Activated CD8-positive, alpha-beta T cell treated with anti-CD3 and anti-CD28 coated beads for 36 hours (primary cell): ENCODE measurements around the gene SLC22A25. TPM values are rescaled to one million over a fixed set of nuclear protein-coding genes. Genes with fewer than 3 reads are reported as not detected.

Experiments
- ATAC-seq: fragments of 200-7000 bp; cut with Tn5 transposase; one replicate; pipeline ENCODE4 v1.10.0; 2021; ENCODE audit warnings: mild to moderate bottlenecking, moderate library complexity
- CTCF ChIA-PET: fragments of 350-600 bp; sonication (Branson Sonifier 250); formaldehyde crosslinking; loops from one replicate; lab custom pipeline; 2021; ENCODE audit warnings: antibody characterized with exemption; lab: Charles Lee
- POLR2A ChIA-PET: fragments of 350-600 bp; sonication (Branson Sonifier 250); formaldehyde crosslinking; loops from one replicate; lab custom pipeline; 2021; ENCODE audit warnings: antibody characterized with exemption; lab: Charles Lee
- DNase-seq: peaks from one replicate; pipeline ENCODE4 v3.0.0-alpha.2; 2020
- H3K27ac Mint-ChIP-seq: one replicate; pipeline ENCODE4 v1.8.0; 2021; ENCODE audit warnings: mild to moderate bottlenecking, mixed read lengths
- H3K27me3 Mint-ChIP-seq: one replicate; pipeline ENCODE4 v1.8.0; 2021; ENCODE audit warnings: mixed read lengths
- H3K36me3 Mint-ChIP-seq: one replicate; pipeline ENCODE4 v1.8.0; 2021; ENCODE audit warnings: low read depth, mixed read lengths
- H3K4me1 Mint-ChIP-seq: one replicate; pipeline ENCODE4 v1.8.0; 2021; ENCODE audit warnings: low read depth, mixed read lengths
- H3K4me3 Mint-ChIP-seq: one replicate; pipeline ENCODE4 v1.8.0; 2021; ENCODE audit warnings: mild to moderate bottlenecking, moderate library complexity, mixed read lengths
- H3K9me3 Mint-ChIP-seq: one replicate; pipeline ENCODE4 v1.8.0; 2021; ENCODE audit warnings: mixed read lengths
- CTCF ChIP-seq: fragments of 200-600 bp; IDR thresholded peaks from one replicate; pipeline ENCODE4 v1.8.0; 2022; ENCODE audit warnings: antibody characterized with exemption, mild to moderate bottlenecking
- intact Hi-C: fragments of 100-400 bp; cut with micrococcal nuclease; formaldehyde crosslinking; loops from one replicate; pipeline ENCODE4 v1.10.0; 2022
- total RNA-seq, 2 experiments: library from RNA; stranded (reverse); gene quantifications; one replicate each; pipeline ENCODE4 v1.2.3, GENCODE V29; 2021

Gene SLC22A25
- total RNA-seq, 2 experiments from 2014 or later = not detected

DNA sequence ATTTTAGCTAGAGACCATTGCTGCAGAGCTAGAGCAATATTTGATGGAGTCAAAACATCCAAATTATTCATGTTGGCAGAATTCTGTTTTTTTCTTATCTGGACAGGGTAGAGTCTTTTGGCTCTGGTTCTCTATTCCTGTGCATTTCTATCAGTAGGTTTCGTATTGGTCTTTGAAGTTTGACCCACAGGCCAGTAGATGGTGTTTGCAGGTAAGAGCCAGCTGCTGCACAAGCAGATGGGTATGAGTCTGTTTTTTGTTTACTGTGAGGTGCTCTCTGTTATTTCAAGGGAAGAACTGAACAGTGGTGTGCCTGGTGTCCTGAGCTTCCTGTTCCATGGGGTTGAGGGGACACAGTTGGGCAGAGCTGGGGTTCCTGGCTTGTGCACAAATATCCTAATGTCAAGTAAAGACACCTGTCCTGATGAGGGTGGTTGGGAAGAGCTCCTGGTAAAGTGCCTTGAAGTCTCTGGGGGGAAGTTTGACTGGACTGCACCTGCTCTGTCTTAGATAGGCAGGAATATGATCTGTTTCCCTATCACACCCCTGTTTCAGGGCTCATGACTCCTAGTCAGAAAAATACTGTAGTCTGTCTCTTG lies 34.0 kb upstream of the SLC22A25 start:
- ChIA-PET CTCF (interaction anchor here (1.8 kb wide), 1 partner anchor 27 kb away, joined by 4 read pairs; no protein-coding TSS in a partner anchor), POLR2A (no interaction called here)
- ATAC-seq (no peak), DNase-seq (no peak)
- no peaks in the 10 kb centered on the region for H3K9me3 Mint-ChIP-seq
- no peaks in the 10 kb centered on the region for H3K4me1 Mint-ChIP-seq
- no peak overlapping the region for H3K27ac Mint-ChIP-seq
- intact Hi-C loops = no loop called here
- H3K27me3 Mint-ChIP-seq = peaks cover 7% of the 10 kb centered on the region
- H3K36me3 Mint-ChIP-seq = no peaks in the 10 kb centered on the region
- H3K4me3 Mint-ChIP-seq = no peak overlapping the region
- no peak for TF ChIP-seq CTCF

DNA sequence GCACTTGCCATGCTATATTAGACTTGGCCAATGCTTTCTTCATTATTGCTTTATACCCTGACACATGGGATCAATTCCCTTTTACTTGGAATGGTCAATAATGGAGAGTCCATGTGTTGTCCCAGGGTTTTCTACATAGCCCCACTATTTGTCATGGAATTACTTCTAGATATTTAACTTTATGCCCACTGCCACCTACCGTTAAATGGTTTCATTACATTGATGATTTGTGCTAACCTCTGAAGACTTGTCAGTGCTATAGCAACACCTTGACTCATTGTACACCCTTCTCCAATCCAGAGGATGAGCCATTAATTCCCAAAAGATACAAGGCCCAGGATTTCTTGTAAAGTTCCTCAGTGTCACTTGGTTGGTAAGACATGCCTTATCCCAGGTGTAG lies 31.4 kb upstream of the SLC22A25 start:
- no peaks in the 10 kb centered on the region for H3K9me3 Mint-ChIP-seq
- no peaks in the 10 kb centered on the region for H3K36me3 Mint-ChIP-seq
- CTCF ChIA-PET = interaction anchor here (1.2 kb wide), 1 partner anchor 15 kb away, joined by 4 read pairs; no protein-coding TSS in a partner anchor
- no peak for TF ChIP-seq CTCF
- H3K27me3 Mint-ChIP-seq = peaks cover 8% of the 10 kb centered on the region
- no peaks in the 10 kb centered on the region for H3K4me1 Mint-ChIP-seq
- no peak overlapping the region for H3K27ac Mint-ChIP-seq
- POLR2A ChIA-PET = interaction anchor here (0.7 kb wide), 1 partner anchor 40 kb away, joined by 3 read pairs; no protein-coding TSS in a partner anchor
- intact Hi-C loops = no loop called here
- H3K4me3 Mint-ChIP-seq = no peak overlapping the region
- DNase-seq (no peak), ATAC-seq (no peak)

GRCh38 chr11:63273685-63274084 lies 30.3 kb upstream of the SLC22A25 start:
- H3K4me3 Mint-ChIP-seq = no peak overlapping the region
- H3K27me3 Mint-ChIP-seq = peaks cover 8% of the 10 kb centered on the region
- H3K9me3 Mint-ChIP-seq = no peaks in the 10 kb centered on the region
- CTCF ChIA-PET = interaction anchor here (0.6 kb wide), 1 partner anchor 128 kb away, joined by 3 read pairs; no protein-coding TSS in a partner anchor
- TF ChIP-seq CTCF = no peak
- intact Hi-C loops = no loop called here
- H3K4me1 Mint-ChIP-seq = no peaks in the 10 kb centered on the region
- ATAC-seq = no peak
- no peak for DNase-seq
- no peak overlapping the region for H3K27ac Mint-ChIP-seq
- no peaks in the 10 kb centered on the region for H3K36me3 Mint-ChIP-seq
- POLR2A ChIA-PET = no interaction called here

- H3K4me1 Mint-ChIP-seq = no peaks in the 10 kb centered on the region
- no peak overlapping the region for H3K4me3 Mint-ChIP-seq
- H3K27ac Mint-ChIP-seq = no peak overlapping the region
- peaks cover 19% of the 10 kb centered on the region for H3K27me3 Mint-ChIP-seq
- no peaks in the 10 kb centered on the region for H3K36me3 Mint-ChIP-seq
- H3K9me3 Mint-ChIP-seq = no peaks in the 10 kb centered on the region
- ATAC-seq (no peak), DNase-seq (no peak)
- intact Hi-C loops = no loop called here
- CTCF ChIA-PET = no interaction called here
- POLR2A ChIA-PET = no interaction called here
- no peak for TF ChIP-seq CTCF
Measured at GRCh38 chr11:63262547-63262946, 19.1 kb upstream of the SLC22A25 start.

GRCh38 chr11:63251312-63251711 lies 7.9 kb upstream of the SLC22A25 start:
- ChIA-PET CTCF (no interaction called here), POLR2A (no interaction called here)
- intact Hi-C loops = no loop called here
- no peak for TF ChIP-seq CTCF
- no peak overlapping the region for H3K4me3 Mint-ChIP-seq
- no peaks in the 10 kb centered on the region for H3K4me1 Mint-ChIP-seq
- peaks cover 9% of the 10 kb centered on the region for H3K27me3 Mint-ChIP-seq
- no peak overlapping the region for H3K27ac Mint-ChIP-seq
- ATAC-seq (no peak), DNase-seq (no peak)
- no peaks in the 10 kb centered on the region for H3K36me3 Mint-ChIP-seq
- H3K9me3 Mint-ChIP-seq = no peaks in the 10 kb centered on the region
